GM23338 (cell line): ENCODE measurements around the gene KRAS.

Source experiments
- CREB1 ChIP-seq: fragments of 250-450 bp; sonication (Bioruptor Pico); IDR thresholded peaks from 2 replicates; pipeline ENCODE4 v1.5.0; 2020; ENCODE audit warnings: low read depth, mild to moderate bottlenecking, moderate library complexity
- CTCF ChIP-seq, 2 experiments: fragments of 200-600 bp in 1 of 2; sonication (generic) in 1 of 2; conservative IDR thresholded peaks; 2 replicates each; pipeline versions ENCODE4 v1.5.1 to v1.6.1; 2016 to 2017; ENCODE audit warnings: antibody characterized with exemption in 2 of 2, low read depth in 2 of 2, mild to moderate bottlenecking in 2 of 2, moderate library complexity in 1 of 2
- EZH2 ChIP-seq: fragments of 200-600 bp; sonication (generic); IDR thresholded peaks from one replicate; pipeline ENCODE4 v1.8.0; 2017; ENCODE audit warnings: antibody characterized with exemption, mild to moderate bottlenecking, low read depth; ENCODE audit not compliant: unreplicated experiment
- EZH2phosphoT487 ChIP-seq: fragments of 200-600 bp; sonication (generic); IDR thresholded peaks from one replicate; pipeline ENCODE4 v1.8.1; 2018; ENCODE audit warnings: antibody characterized with exemption; ENCODE audit not compliant: unreplicated experiment
- POLR2AphosphoS5 ChIP-seq: IDR thresholded peaks from 2 replicates; pipeline ENCODE4 v1.6.1; 2016; ENCODE audit warnings: antibody characterized with exemption, low read depth
- REST ChIP-seq: IDR thresholded peaks from one replicate; pipeline ENCODE4 v1.6.1; 2018; ENCODE audit warnings: antibody characterized with exemption; ENCODE audit not compliant: unreplicated experiment

- TF ChIP-seq EZH2 (no peak), CTCF (conservative IDR thresholded peaks at IDR 0.05; ENCODE audit: low read depth in 2 of 2) (peak in 1 of 2 experiments; percentile 21; a peak in 1 of 4 replicates), REST (no peak), CREB1 (peak; percentile 51), POLR2AphosphoS5 (peak; percentile 83), EZH2phosphoT487 (no peak)
These were observed 55.4 kb downstream of the KRAS start, which contains the start of the genes DNAI7 and ETFRF1 for GRCh38 chr12:25195056-25195971.
